ENCODE results near the gene GAL3ST2.
"Not testable (repeated sequence)": the region's sequence is repeated elsewhere in the genome, so short reads cannot be mapped to it uniquely, and the experiment has no call there.

The GAL3ST2 gene

GRCh38 chr2:241744028-241744754, 32.4 kb upstream of the GAL3ST2 start:
- intact Hi-C loops (cut with DNase I), result no loop called here
- no peak for DNase-seq

GRCh38 chr2:241745276-241745675, 31.3 kb upstream of the GAL3ST2 start:
- intact Hi-C loops (cut with DNase I), result no loop called here
- no peak for DNase-seq

GRCh38 chr2:241746084-241746483, 30.5 kb upstream of the GAL3ST2 start:
- intact Hi-C loops (cut with DNase I), result no loop called here
- no peak for DNase-seq

GRCh38 chr2:241748468-241749256, 28.0 kb upstream of the GAL3ST2 start:
- intact Hi-C loops (cut with DNase I), result no loop called here

GRCh38 chr2:241750076-241750840, 26.4 kb upstream of the GAL3ST2 start:
- intact Hi-C loops (cut with DNase I), result no loop called here
- no peak for DNase-seq

More at GRCh38 chr2:241748468-241749256, 28.0 kb upstream of the GAL3ST2 start:
- DNase-seq, result no peak

- no peak for DNase-seq
These were observed 25.5 kb upstream of the GAL3ST2 start for GRCh38 chr2:241751152-241751551.

GRCh38 chr2:241751776-241752175, 24.8 kb upstream of the GAL3ST2 start:
- no peak for DNase-seq
- intact Hi-C loops (cut with DNase I), result no loop called here

More at GRCh38 chr2:241751152-241751551, 25.5 kb upstream of the GAL3ST2 start:
- intact Hi-C loops (cut with DNase I), result no loop called here

GRCh38 chr2:241752253-241752652, 24.4 kb upstream of the GAL3ST2 start:
- intact Hi-C loops (cut with DNase I), result no loop called here
- DNase-seq, result no peak

GRCh38 chr2:241752689-241753276, 23.8 kb upstream of the GAL3ST2 start:
- DNase-seq, result no peak
- intact Hi-C loops (cut with DNase I), result no loop called here

GRCh38 chr2:241753493-241753892, 23.1 kb upstream of the GAL3ST2 start:
- intact Hi-C loops (cut with DNase I), result no loop called here
- no peak for DNase-seq

GRCh38 chr2:241754042-241754441, 22.6 kb upstream of the GAL3ST2 start:
- intact Hi-C loops (cut with DNase I), result no loop called here
- no peak for DNase-seq

- DNase-seq, result no peak
- intact Hi-C loops (cut with DNase I), result no loop called here
These were observed 21.5 kb upstream of the GAL3ST2 start for GRCh38 chr2:241755166-241755565.

- DNase-seq, result no peak
- intact Hi-C loops (cut with DNase I), result no loop called here
These were observed 20.8 kb upstream of the GAL3ST2 start for GRCh38 chr2:241755777-241756176.

- intact Hi-C loops (cut with DNase I), result no loop called here
- no peak for DNase-seq
These were observed 17.4 kb upstream of the GAL3ST2 start for GRCh38 chr2:241759067-241759807.

- DNase-seq; intact Hi-C loops (cut with DNase I): not testable (repeated sequence)
These were observed 16.7 kb upstream of the GAL3ST2 start for GRCh38 chr2:241759893-241760292.

- DNase-seq, result no peak
These were observed 16.3 kb upstream of the GAL3ST2 start for GRCh38 chr2:241760301-241760771.

GRCh38 chr2:241762321-241762932, 14.2 kb upstream of the GAL3ST2 start:
- intact Hi-C loops (cut with DNase I), result no loop called here
- peak in 1 of 42 donors; percentile 9 for DNase-seq

More at GRCh38 chr2:241760301-241760771, 16.3 kb upstream of the GAL3ST2 start:
- intact Hi-C loops (cut with DNase I), result no loop called here

- intact Hi-C loops (cut with DNase I), result no loop called here
- peak in 2 of 42 donors; percentile 1 to 7 for DNase-seq
These were observed 13.7 kb upstream of the GAL3ST2 start for GRCh38 chr2:241762933-241763369.
